Renal cortex interstitium (tissue), 11 donors: ENCODE data around the gene PDE10A. TPM values are rescaled to one million over a fixed set of nuclear protein-coding genes. Genes with fewer than 3 reads are reported as not detected.
A peak's percentile ranks its signal among the peaks of the same experiment; 100 is the strongest.
"Not testable (repeated sequence)": the region's sequence is repeated elsewhere in the genome, so short reads cannot be mapped to it uniquely, and the experiment has no call there.

Source experiments
- DNase-seq, 11 donors: peaks; one replicate each; pipeline ENCODE4 v3.0.0-alpha.2; 2013; ENCODE audit warnings: low read depth in 9 of 11, low spot score in 4 of 11; ENCODE audit errors: extremely low read depth in 1 of 11
- polyA plus RNA-seq, 3 donors: library from polyadenylated mRNA; unstranded; fragments of 120-200 nt; gene quantifications; one replicate each; pipeline ENCODE4 v1.2.1, GENCODE V29; 2013; ENCODE audit not compliant: insufficient read length in 3 of 3

Gene PDE10A
- polyA plus RNA-seq, 3 donors = 20.3 to 46.6 (median 27.7) TPM

- no peak for DNase-seq
Observed at GRCh38 chr6:165638530-165638929, 24.5 kb downstream of the PDE10A start.

DNA sequence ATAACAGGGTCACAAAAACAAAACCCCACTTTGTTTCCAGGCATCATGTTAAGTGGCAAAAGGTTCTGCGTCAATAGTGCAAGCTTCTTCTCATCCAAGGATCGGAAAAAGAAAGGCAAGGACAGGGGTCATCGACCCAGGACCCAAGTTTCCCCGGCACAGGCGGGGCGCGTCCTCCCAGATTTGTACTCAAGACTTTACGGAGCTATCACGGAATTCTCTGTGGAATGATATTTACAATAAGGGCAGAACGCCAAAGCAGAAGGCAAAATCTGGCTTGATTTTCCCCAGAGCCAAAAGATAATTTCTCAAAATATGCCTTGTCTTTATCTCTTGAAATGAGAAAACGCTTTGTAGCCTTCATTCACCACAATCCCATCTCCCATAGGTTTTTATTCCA lies 25.5 kb downstream of the PDE10A start:
- no peak for DNase-seq

DNA sequence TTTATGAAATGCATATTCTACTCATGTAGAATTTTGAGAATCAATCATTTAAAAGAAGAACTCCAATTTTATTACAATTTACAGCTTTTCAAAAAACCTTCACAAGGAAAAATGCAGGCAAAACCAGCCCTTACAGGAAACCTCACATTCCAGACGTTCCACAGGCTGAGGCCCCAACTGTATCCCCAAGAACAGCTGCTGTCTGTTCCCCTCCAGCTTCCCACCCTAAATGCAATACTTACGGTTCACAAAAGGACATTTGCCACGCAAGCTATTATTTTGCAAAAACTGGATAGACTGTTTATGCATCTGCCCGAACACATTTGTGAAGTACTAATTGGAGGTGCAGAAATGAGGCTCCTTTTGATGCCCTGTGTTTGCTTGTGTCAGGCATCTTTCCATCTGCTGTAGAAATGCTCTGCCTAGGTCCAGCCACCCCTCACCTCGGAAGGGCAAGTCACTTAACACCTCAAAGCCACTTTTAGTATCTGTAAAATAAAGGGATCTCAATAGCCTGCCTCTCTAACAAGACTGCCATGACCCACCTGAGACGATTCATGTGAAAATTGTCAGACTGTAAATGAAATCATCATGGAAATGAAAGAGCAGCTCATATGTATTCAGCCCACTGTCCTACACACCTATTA lies 26.5 kb downstream of the PDE10A start:
- DNase-seq = peak in 1 of 11 donors; percentile 39

DNA sequence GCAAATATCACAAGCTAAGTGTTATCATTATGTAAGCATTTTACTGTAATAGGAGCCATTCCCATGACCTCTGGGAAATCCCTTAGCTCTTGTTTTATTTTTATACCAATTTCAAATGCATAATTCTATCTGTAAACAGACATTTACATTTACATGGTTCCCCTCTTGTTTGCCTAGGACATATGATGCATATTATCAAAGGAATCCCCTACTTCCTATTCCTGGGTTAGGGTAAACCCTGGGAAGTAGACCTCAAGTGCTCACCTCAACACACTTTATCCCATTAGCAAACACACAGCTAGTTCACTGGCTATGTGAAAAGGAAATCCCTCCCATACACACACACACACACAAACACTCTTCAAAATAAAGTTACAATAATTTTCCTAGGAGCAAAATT lies 27.1 kb downstream of the PDE10A start:
- no peak for DNase-seq

- DNase-seq = no peak
Observed at GRCh38 chr6:165634101-165634880, 28.8 kb downstream of the PDE10A start.

- DNase-seq = no peak
Observed at GRCh38 chr6:165632194-165632593, 30.8 kb downstream of the PDE10A start.

DNA sequence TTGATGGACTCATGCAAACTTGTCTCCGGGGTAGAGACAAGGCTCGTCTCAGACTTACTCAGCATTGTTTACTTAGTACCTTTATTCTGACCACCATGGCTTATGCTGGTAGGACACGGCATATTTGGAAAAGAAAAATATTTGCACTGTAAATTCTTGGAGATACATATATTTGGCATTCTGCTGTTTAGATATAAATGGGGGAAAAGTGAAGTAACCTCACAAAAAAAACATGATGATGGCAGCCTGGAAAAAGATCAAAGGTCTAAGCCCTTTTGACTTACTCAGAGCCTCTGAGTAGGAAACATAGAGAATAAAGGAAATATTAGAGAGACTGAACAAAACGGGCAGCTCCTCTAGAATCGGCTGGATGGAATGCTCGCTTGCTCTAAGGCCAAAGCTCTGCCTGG lies 32.5 kb downstream of the PDE10A start:
- DNase-seq = no peak

DNA sequence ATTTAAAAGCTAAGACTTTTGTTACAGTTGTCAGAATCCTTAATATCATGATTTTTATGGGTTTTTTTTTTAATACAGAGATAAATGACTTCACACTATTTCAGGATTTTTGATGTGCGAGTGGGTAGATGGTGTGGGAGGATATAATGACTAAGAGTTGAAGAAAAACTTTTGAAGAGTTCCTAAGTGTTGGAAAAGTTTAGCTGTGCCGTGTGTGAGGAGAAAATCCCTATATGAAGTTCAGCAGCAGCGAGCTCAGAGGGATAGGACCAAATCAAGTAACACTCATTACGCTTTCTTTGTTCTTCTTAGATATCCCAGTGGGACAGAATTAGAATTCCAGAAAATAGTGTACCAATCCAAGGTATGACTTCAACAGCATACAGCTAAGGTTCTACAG lies 34.1 kb downstream of the PDE10A start:
- no peak for DNase-seq

GRCh38 chr6:165627366-165627765 lies 35.7 kb downstream of the PDE10A start:
- DNase-seq = no peak

DNA sequence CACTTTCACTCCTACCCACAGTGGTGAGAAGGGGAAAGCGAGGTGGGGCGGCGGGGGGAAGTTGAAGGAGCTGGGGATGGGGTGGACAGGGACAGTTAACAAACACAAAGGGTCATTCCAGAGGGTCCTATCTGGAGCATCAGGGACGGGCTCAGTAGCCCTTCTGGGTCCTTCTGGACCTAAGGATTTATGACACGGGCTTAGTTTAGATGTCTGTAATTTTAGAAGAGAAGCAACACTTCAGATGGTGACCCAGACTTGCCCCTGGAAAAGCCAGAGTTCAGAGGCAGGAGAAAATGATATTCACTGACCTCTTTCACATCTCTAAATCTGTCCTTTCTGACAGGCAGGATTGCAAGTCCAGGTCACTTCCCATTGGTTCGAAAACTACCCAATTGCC lies 36.3 kb downstream of the PDE10A start:
- peak in 1 of 11 donors; percentile 39 for DNase-seq

- no peak for DNase-seq
Observed at GRCh38 chr6:165624871-165625639, 38.0 kb downstream of the PDE10A start.

DNA sequence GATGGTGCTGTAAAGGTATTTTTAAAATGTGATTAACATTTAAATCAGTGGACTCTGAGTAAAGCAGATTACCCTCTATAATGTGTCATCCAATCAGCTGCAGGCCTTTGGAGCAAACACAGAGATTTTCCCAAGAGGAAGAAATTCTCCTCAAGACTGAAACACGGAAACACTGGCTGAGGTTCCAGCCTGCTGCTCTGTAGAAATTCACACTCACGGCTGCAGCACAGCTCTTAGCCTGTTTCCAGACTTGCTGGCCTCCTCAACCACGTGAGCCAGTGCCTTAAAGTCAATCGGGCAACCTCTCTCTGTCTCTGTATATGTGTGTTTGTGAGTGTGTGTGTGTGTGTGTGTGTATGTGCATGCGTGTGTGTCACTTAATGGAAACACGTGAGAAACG lies 41.1 kb downstream of the PDE10A start:
- no peak for DNase-seq

GRCh38 chr6:165618891-165619290 lies 44.1 kb downstream of the PDE10A start:
- DNase-seq = not testable (repeated sequence)

GRCh38 chr6:165618241-165618640 lies 44.8 kb downstream of the PDE10A start:
- DNase-seq = no peak

DNA sequence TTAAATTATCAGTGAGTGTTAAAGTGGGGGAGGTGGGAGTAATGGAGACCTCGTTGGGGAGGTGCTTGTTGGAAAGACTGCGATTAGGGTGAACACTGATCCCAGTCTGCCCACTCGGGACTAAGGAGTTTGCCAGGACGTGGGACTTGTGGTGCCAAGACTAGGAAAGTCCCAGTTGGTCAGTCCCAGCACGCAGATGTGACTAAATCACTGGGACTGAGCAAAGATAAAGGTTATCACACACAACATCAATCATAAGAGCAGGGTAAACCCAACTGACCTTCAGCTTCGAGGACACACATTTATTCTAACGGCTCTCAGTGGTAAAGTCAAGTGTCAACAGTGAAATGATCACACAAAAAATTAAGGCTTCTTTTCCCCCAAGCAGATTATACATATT lies 45.5 kb downstream of the PDE10A start:
- DNase-seq = no peak

GRCh38 chr6:165616116-165616515 lies 46.9 kb downstream of the PDE10A start:
- peak in 2 of 11 donors; percentile 26 to 40 for DNase-seq

GRCh38 chr6:165615636-165616035 lies 47.4 kb downstream of the PDE10A start:
- DNase-seq = no peak

DNA sequence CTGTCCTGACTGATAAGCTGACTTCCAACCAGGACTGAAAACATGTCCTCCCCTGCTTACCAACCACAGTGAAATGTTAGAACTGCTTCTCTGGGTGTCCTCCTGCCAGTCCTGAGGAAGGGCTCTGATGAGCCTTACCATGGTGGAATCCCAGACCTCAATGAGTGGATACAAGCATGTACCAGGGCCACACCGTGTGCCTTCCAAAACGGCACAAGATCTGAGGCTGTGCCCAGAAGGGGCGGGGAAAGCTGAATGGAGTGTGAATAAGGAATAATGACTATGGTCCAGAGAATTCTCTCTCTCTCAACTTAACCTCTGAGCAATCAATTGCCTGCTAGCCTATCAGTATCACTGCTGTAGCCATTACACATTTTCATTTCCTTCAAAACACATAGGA lies 51.7 kb downstream of the PDE10A start:
- no peak for DNase-seq

- not testable (repeated sequence) for DNase-seq
Observed at GRCh38 chr6:165608577-165608976, 54.5 kb downstream of the PDE10A start.

- DNase-seq = no peak
Observed at GRCh38 chr6:165606740-165607008, 56.4 kb downstream of the PDE10A start.
